MCF 10A (cell line): ENCODE data around the gene NDUFB3. TPM values are rescaled to one million over a fixed set of nuclear protein-coding genes. Genes with fewer than 3 reads are reported as not detected.
A peak's percentile ranks its signal among the peaks of the same experiment; 100 is the strongest.
"Not testable (repeated sequence)": the region's sequence is repeated elsewhere in the genome, so short reads cannot be mapped to it uniquely, and the experiment has no call there.

Source experiments
- BruUV-seq: library from RNA; stranded (reverse); fragments of 400-500 nt; replicated peaks from 2 replicates; lab custom pipeline; 2021; lab: Mats Ljungman, UMichigan
- CTCF ChIA-PET: fragments of 300-600 bp; sonication (Branson Sonifier 250); formaldehyde crosslinking; extraction: SDS; loops from one replicate; lab custom pipeline; 2021; ENCODE audit warnings: antibody characterized with exemption, inconsistent platforms; lab: Yijun Ruan, JAX
- POLR2A ChIA-PET: fragments of 300-600, 350-650 bp; sonication (Branson Sonifier 250); formaldehyde crosslinking; extraction: SDS; loops from one replicate; lab custom pipeline; 2020; ENCODE audit warnings: antibody characterized with exemption, inconsistent platforms; lab: Yijun Ruan, JAX
- DNase-seq: peaks from one replicate; pipeline ENCODE4 v3.0.0-alpha.2; 2018; ENCODE audit not compliant: unreplicated experiment
- H3K27ac Mint-ChIP-seq: one replicate; pipeline ENCODE4 v1.8.0; 2022; ENCODE audit warnings: mild to moderate bottlenecking, low read depth, mixed read lengths; ENCODE audit not compliant: unreplicated experiment
- H3K27me3 Mint-ChIP-seq: one replicate; pipeline ENCODE4 v1.8.0; 2022; ENCODE audit warnings: mixed read lengths; ENCODE audit not compliant: insufficient read depth, unreplicated experiment
- H3K36me3 Mint-ChIP-seq: one replicate; pipeline ENCODE4 v1.8.0; 2022; ENCODE audit warnings: mild to moderate bottlenecking, moderate library complexity, mixed read lengths; ENCODE audit not compliant: insufficient read depth, unreplicated experiment
- H3K4me1 Mint-ChIP-seq: one replicate; pipeline ENCODE4 v1.8.0; 2022; ENCODE audit warnings: mixed read lengths; ENCODE audit not compliant: insufficient read depth, unreplicated experiment
- H3K4me3 Mint-ChIP-seq: one replicate; pipeline ENCODE4 v1.8.0; 2022; ENCODE audit warnings: mild to moderate bottlenecking, moderate library complexity, mixed read lengths; ENCODE audit not compliant: unreplicated experiment
- H3K9me3 Mint-ChIP-seq: one replicate; pipeline ENCODE4 v1.8.0; 2022; ENCODE audit warnings: mixed read lengths; ENCODE audit not compliant: unreplicated experiment
- intact Hi-C: fragments of 100-400 bp; cut with micrococcal nuclease; formaldehyde crosslinking; loops from 2 replicates; pipeline ENCODE4 v1.14.1; 2022
- total RNA-seq: library from RNA; stranded (reverse); gene quantifications from 2 replicates; pipeline ENCODE4 v1.2.3, GENCODE V29; 2022
- TF ChIP-seq, protein P1 (sequence below): fragments of 200-600 bp; IDR thresholded peaks from one replicate; pipeline ENCODE4 v1.8.0; 2022; ENCODE audit warnings: antibody characterized with exemption, mild to moderate bottlenecking; ENCODE audit not compliant: unreplicated experiment

The NDUFB3 gene
- total RNA-seq, 1 experiment from 2014 or later, result 78.0 TPM

DNA sequence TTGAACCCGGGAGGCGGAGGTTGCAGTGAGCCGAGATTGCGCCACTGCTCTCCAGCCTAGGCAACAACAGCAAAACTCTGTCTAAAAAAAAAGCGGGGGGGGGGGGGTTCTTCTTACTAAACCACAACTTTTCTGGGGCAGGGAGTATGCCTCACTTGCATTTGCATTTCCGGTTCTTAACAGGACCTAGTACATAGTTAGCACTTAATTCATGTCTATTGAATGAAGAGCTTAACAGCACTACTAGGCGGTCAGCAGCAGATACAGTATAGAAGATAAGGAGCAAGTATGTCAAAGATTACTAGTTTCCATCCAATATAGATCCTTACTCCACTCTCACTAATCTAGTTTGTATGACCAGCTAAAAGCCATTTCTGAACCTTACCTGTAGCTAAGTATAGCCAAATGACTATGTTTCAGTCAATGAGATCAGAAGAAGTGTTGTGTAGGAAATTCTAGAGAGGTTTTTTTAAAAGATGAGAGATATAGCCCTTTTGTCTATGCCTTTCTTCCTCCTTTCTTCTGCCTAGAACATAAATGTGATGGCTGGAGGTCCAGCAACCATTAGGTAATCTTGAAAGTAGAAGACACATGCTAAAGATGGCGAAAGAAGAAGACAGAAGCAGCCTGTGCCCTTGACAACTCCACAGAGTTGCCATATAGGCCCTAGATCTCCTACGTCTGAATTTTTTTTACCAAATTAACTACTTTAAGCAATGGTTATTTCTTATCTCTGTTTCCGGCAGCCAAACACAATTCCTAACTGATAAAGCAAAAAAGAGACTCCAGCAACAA is 11.6 kb upstream of the NDUFB3 start:
- POLR2A ChIA-PET, result interaction anchor here (0.7 to 1.4 kb wide), 3 partner anchors 9 to 167 kb away, joined by 4 to 5 read pairs (median 4); no protein-coding TSS in a partner anchor
- Mint-ChIP-seq H3K9me3 (no peaks in the 10 kb centered on the region), H3K4me3 (no peak overlapping the region), H3K4me1 (peaks cover 5% of the 10 kb centered on the region), H3K27ac (no peak overlapping the region), H3K27me3 (no peaks in the 10 kb centered on the region), H3K36me3 (peaks cover 13% of the 10 kb centered on the region)
- CTCF ChIA-PET, result interaction anchor here (0.8 to 2.1 kb wide), 4 partner anchors 8 to 732 kb away, joined by 3 to 9 read pairs (median 4); no protein-coding TSS in a partner anchor
- DNase-seq, result no peak
- TF ChIP-seq, protein P1, sequence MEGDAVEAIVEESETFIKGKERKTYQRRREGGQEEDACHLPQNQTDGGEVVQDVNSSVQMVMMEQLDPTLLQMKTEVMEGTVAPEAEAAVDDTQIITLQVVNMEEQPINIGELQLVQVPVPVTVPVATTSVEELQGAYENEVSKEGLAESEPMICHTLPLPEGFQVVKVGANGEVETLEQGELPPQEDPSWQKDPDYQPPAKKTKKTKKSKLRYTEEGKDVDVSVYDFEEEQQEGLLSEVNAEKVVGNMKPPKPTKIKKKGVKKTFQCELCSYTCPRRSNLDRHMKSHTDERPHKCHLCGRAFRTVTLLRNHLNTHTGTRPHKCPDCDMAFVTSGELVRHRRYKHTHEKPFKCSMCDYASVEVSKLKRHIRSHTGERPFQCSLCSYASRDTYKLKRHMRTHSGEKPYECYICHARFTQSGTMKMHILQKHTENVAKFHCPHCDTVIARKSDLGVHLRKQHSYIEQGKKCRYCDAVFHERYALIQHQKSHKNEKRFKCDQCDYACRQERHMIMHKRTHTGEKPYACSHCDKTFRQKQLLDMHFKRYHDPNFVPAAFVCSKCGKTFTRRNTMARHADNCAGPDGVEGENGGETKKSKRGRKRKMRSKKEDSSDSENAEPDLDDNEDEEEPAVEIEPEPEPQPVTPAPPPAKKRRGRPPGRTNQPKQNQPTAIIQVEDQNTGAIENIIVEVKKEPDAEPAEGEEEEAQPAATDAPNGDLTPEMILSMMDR, result no peak
- intact Hi-C loops, result no loop called here
- no TSS peak for BruUV-seq

GRCh38 chr2:201063516-201063915 is 8.3 kb upstream of the NDUFB3 start:
- H3K36me3 Mint-ChIP-seq, BruUV-seq, intact Hi-C loops, H3K27me3 Mint-ChIP-seq, H3K9me3 Mint-ChIP-seq, H3K27ac Mint-ChIP-seq, H3K4me1 Mint-ChIP-seq, DNase-seq, H3K4me3 Mint-ChIP-seq, POLR2A ChIA-PET: not testable (repeated sequence)
- CTCF ChIA-PET, result interaction anchor here (0.6 kb wide), 2 partner anchors 1149 to 1209 kb away, joined by 3 read pairs; no protein-coding TSS in a partner anchor

- POLR2A ChIA-PET, result interaction anchor here (1.5 kb wide), 1 partner anchor 176 kb away, joined by 3 read pairs; the partner anchor contains the start of genes NIF3L1 and PPIL3
- H3K4me1 Mint-ChIP-seq, result peaks cover 14% of the 10 kb centered on the region
Measured at GRCh38 chr2:201064797-201065329, 6.9 kb upstream of the NDUFB3 start.

GRCh38 chr2:201070948-201071478 is 788 bp upstream of the NDUFB3 start:
- intact Hi-C loops, result loop anchor here (1.0 to 2.0 kb wide), 3 partner anchors 46 to 162 kb away; partner anchors contain the start of gene CFLAR
- no TSS peak for BruUV-seq
- TF ChIP-seq, protein P1, result no peak

More at GRCh38 chr2:201064797-201065329, 6.9 kb upstream of the NDUFB3 start:
- H3K4me3 Mint-ChIP-seq, result no peak overlapping the region
- no peak overlapping the region for H3K27ac Mint-ChIP-seq
- CTCF ChIA-PET, result interaction anchor here (0.7 to 7.2 kb wide), 3 partner anchors 51 to 352 kb away, joined by 3 to 94 read pairs (median 4); partner anchors contain the start of gene CFLAR
- H3K27me3 Mint-ChIP-seq, result no peaks in the 10 kb centered on the region
- TF ChIP-seq, protein P1, result no peak
- H3K9me3 Mint-ChIP-seq, result no peaks in the 10 kb centered on the region
- intact Hi-C loops, result loop anchor here (5.0 kb wide), 1 partner anchor 253 kb away; the partner anchor contains the start of gene BZW1
- BruUV-seq, result no TSS peak
- peaks cover 6% of the 10 kb centered on the region for H3K36me3 Mint-ChIP-seq
- no peak for DNase-seq

More at GRCh38 chr2:201070948-201071478, 788 bp upstream of the NDUFB3 start:
- Mint-ChIP-seq H3K27ac (peak overlapping the region; percentile 89), H3K36me3 (peaks cover 13% of the 10 kb centered on the region), H3K9me3 (no peaks in the 10 kb centered on the region), H3K4me1 (peaks cover 25% of the 10 kb centered on the region), H3K4me3 (peak overlapping the region; percentile 81), H3K27me3 (no peaks in the 10 kb centered on the region)
- CTCF ChIA-PET, result interaction anchor here (0.5 to 7.2 kb wide), 21 partner anchors 15 to 1134 kb away, joined by 3 to 94 read pairs (median 5); partner anchors contain the start of genes NIF3L1, ORC2 and PPIL3
- POLR2A ChIA-PET, result interaction anchor here (0.7 to 7.8 kb wide), 24 partner anchors 8 to 315 kb away, joined by 3 to 175 read pairs (median 8); partner anchors contain the start of genes CFLAR, CLK1, NIF3L1 and ORC2
- DNase-seq, result peak; percentile 42
